HK-2 (cell line): ENCODE results near the gene TFR2.

Source experiments
- DNase-seq: peaks from one replicate; pipeline ENCODE4 v3.0.0-alpha.2; 2018; ENCODE audit not compliant: unreplicated experiment

TFR2 gene

DNA sequence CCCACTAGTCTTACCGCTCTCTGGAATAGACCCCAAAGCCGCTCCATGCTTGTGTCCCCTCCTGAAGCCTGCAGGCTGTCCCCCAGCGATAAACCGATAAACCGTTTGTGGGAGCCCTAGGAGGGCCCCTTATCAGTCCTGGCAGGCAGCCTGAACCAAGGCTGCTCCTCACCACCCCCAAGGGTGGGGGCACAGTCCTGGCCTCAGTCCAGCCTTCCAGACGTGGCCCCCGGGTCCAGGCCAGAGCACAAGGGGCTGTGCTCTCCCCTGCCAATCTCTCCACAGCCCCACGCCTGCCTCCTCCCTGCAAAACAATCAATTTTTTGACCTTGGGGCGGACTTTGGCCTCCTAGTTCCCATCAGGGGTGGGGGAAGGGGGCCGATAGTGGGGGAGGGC lies at the start of gene TFR2:
Gene TFR2, minus strand, starts transcription at position 90 of the 397 bp plus-strand sequence. Its CDS starts 43 bp downstream, at position 47.
- no peak for DNase-seq

DNA sequence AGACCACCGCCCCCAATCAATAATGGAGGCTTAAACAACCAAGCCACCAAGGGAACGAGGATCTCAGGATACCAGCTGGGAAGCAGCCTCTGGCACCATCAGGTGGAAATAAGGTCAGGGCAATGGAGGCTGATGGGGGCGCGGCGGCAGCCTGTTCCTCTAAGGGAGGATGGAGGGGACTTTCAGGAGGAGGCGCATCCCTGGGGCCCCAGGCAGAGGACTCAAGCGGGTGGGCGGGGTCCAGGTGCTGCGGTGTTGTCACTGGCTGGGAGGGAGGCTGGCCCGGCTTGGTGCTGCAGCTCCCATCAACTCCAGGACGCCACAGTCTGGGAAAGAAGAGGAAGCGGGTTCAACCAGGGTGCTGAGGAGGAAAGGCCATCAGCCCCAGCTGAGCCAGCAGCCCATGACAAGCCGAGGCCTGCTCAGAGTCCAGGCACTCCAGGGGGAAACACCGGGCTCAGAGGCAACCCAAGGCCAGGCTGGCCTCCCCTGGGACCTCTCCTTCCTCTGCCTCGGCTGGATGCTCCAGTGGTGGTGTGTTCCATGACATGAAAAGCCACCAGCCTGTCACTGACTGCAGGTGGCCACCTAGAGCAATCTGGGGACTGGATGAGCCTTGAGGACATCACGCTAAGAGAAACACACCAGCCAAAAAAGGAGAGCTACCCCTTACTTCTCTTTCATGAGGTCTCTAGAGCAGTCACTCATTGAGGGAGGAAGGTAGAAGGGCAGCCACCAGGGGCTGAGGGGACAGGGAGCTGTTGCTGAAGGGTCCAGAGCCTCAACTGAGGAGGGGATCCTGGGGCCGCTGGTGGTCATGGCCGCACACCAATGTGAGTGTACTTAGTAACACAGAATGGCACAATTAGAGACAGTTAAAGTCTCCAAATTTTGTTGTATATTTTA lies 48.1 kb upstream of the TFR2 start:
- no peak for DNase-seq

DNA sequence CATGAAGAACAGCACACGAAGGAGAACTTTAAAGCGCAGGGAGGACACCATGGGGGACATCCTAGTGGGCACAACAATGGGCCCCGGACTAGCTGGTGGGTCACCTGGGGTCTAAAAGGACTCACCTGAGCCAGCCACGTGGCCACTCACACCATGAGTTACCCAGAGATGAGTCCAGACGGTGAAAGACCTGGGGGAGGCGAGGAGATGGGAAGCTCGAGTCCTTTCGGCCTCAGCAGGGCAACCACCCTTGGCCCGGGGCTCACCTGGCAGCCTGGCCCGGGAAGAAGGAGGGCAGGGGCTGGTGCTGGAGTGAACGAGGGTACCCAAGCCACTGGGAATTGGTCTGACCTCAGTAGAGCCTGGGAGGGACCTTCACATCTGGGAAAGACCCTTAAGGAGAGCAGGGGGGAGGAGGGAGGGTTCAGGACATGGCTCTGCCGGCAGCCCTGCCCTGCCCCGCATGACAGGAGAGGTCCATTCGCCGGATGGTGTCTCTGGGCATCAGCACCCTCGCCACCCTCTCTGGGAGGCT lies 47.0 kb upstream of the TFR2 start:
- DNase-seq = no peak

DNA sequence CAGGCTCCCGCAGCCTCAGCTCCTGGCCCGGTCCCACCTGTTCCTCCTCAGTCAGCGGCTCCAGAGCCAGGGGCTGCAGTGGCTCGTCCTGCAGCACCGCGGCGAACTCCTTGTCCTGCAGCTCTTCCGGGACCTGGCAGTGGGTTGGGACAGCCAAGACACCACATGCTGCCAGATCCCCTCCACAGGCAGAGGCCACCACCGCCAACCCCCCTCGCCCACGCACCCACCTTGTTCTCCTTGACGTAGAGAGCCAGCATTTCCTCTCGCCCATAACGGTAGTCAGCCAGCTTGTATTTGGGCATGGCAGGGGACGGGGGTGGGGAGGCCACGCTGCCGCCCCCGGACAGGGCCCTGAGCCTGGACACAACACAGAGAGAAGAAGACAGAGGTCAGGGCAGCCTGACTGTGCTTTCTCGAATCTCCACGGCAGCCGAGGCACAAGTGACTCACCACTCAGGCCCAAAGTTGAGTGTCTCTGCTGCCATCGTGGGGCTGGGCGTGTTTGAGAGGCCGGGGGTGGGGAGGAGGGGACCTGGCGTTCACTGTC lies 46.5 kb upstream of the TFR2 start:
- no peak for DNase-seq

DNA sequence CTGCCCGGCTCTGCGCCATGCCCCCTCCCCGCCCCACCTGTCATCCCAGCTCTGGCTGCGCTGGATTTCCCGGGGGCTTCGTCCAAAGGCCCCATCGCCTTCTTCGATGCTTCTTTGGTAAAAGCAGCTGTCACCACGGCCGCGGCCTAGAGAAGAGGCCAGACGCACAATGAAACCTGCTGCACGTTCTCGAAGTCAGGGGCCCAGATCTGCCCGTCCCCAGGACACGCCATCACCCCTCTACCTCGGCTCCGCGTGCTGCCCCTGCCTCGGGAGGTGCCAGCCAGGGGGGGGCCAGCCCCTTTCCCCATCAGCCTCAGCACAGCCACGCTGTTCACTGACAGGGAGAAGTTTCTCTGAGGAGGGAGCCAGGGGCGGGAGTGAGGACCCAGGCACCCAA lies 45.9 kb upstream of the TFR2 start:
- no peak for DNase-seq

DNA sequence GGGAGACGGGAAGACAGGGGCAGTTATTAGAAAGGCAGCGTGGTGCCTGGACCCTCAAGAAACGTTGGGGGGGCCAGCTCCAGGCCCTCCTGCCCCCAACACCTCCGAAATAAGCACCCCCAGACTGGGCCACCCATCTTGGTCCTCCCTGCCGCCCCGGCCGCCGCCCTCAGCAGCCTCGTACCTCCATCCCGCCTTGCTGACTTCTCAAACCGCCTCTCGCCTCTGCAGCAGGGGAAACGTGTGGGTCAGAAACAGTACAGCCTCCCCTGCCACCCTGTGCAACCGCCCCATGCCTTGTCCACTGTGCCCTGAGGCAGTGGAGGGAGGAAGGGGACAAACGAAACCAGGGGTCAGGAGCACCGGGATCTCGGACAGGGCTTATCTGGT lies 45.5 kb upstream of the TFR2 start:
- no peak for DNase-seq

DNA sequence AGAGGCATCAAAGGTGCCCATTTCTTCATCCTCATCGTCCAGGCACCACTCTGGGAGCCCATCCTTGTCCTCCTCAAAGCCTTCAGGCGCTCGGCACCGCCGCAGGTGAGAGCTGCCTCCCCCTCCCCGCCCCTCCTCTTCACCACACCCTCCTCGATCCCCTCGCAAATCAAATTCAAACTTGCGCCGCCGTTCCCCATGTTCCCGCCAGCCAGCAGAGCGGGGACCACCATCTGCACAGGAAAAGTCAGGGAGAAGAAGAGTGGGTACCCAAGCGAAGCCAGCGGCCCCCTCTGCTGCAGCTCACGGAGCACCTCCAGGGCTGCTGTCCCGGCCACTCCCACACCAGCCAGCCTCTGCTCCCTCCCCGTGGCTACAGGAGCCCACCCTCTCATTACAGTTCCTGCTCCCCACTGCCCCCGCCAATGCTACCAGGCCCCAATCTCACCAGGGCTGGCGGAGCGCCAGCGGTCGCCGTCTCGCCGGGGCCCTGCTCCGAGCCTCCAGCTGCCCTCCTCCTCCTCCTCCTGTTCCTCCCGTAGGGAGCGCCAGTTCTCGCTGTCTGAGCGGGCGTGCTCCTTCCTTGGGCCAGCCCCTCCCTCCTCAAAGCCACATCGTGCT lies 45.0 kb upstream of the TFR2 start:
- no peak for DNase-seq

DNA sequence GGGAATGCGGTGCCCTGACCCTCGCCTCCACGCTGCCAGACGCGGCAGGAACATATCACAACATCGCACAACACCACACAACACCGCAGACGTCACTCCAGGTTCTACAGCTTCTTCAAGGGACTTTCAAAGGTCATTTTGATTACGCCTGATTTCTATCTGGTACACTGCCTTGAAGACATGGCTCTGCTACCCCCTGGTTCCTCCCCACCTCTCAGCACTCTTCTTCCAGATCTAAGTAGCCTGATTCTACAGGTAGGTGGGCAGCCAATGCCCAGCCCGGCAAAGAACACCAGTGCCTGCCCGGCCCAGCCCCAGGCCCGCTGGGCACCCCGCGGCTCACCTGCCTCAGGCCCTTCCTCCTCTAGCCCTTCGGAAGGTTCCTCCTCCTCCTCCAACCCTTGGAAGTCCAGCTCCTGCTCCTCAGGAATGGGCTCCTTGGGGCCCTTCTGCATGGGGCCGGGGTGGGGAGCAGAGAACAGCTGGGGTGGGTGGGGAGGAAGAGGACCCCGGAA lies 44.3 kb upstream of the TFR2 start:
- DNase-seq = no peak

DNA sequence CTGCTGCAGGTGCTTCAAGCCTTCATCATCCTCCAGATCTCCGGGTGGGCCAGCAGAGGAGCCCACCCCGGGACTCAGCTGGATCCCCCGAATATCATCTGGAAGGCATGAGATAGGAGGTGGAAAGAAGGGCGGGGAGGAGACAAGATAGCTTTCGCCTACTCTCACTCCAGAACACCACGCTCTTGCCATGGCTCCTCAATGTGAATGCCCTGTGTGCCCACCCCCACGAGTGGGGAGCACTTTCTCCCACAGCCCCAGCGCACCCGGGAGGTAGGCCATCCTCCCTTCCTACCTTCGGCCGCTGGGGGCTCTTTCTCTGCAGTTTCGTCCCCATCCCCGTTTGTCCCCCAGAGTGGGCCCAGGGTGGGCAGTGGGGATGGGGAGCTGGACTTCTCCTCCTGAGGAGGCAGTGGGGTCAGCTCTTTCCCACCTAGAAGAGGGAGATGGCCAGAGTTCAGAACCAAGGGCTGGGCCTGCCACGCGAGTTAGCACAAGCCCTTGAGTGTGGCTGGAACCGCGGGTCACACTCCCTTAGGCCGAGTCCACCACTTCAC lies 43.8 kb upstream of the TFR2 start:
- no peak for DNase-seq

DNA sequence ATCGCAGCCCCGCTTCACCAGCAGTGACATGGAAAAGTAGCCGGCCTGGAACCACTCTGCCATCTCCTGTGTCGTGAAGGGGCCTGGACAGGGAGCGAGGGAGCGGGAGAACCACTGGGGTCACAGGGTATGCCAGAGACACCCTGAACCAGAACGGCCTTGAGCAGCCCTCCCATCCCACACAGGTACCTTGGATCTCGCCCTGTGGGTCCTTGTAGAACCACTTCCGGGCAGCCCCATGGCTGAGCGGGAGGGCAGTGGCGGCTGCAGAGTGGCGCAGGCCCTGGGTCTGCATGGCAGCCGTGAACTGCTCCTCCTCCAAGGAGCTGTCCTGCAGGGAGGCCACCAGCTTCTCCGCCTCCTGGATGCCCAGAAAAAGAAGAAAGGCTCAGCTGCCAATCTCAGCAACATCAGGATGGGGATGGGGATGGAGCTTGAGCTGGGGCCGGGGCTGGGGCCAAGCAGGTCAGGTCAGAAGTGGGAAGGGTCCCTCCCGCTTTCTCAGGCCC lies 43.2 kb upstream of the TFR2 start:
- DNase-seq = no peak

DNA sequence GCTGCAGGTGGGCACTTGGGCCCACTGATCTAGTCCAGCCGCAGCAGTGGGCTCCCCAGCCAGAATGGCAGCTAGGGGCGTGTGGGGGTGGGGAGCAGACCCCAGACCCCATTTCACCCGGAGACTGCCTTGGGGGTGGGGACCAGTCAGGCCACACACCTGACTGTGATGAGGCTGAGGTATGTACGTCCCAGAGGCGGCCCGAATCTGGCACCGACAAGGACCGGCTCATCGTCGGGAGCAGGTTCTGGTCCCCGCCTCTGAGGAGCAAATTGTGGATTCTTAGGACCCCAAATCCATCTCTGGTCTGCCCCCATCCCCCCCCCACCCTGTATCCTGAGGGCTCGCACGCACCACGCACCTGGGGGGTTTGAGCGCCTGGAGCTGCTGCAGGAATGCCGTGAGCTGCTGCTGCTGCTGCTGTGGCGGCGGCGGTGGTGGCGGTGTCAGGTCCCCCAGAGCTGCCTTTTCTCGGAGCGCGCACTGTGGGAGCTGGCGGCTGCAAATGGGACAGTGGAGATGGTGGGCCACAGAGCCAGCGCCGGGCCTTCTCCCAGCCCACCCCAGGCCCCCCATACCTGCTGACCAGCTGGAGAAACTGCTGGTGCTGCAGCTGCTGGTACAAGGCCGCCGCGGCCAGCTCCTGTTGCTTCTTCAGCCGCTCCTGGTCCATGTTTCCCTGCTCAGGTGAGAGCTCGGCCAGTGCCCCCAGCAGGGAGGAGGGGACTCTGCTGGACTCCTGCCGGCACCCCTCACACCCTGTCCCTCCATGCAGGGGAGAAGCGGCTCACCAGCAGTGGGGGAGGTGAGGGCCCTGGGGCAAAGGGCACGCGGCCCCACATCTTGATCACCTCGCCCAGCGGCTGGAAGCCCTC lies 42.5 kb upstream of the TFR2 start:
- no peak for DNase-seq

DNA sequence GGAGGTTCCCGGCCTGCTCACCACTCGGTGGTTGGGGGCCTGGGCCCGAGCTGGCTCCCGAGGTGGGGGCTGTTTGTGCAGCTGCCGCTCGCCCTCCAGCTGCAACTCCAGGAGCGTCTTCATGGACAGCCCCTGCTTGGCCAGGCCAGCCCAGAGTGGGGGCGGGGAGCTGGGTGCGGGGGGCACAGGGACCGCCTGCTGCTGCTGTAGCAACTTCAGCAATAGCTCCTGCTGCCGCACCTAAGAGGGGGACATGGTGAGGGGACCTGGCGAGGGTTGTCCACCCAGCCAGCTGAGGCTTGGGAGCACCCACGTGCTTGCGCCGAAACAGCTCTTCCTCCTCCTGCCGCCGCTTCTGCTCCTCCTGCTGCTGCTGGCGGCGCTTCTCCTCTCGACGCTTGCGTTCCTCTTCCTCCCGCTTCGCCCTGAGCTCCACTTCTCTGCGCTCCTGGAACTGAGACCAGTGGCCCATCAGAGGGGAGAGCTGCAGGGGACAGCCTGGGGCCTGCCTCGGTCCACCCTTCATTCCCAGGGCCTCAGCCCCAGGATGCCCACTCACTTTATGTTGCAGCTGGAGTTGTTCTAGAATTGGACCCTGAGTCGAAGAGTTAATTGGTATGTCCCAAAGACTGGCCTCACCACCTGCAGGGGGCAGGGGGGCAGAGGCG lies 41.8 kb upstream of the TFR2 start:
- DNase-seq = no peak

DNA sequence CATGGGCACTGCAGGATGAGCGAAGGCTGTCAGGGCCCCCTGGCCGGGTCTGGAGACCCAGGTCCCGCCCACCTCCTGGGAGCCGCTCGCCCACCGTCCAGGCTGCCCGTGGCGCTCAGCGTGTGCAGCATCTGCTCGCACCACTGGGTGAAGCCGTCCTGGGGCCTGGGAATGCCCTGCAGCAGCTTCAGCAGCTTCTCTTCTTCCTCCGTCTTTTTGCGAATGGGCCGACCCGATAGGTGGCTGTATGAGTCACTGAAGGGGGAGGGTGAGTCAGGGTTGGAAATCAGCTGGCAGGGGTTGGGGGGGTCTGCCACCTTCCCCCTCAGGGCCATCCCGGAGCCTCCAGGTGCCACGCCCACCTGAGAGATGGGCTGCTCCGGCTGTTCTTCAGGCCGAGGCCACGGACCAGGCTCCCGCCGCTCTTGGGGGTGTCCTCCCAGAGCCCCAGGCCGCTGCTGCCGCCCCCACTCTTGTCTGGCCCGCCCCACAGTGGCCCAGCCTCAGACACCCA lies 40.9 kb upstream of the TFR2 start:
- DNase-seq = no peak

DNA sequence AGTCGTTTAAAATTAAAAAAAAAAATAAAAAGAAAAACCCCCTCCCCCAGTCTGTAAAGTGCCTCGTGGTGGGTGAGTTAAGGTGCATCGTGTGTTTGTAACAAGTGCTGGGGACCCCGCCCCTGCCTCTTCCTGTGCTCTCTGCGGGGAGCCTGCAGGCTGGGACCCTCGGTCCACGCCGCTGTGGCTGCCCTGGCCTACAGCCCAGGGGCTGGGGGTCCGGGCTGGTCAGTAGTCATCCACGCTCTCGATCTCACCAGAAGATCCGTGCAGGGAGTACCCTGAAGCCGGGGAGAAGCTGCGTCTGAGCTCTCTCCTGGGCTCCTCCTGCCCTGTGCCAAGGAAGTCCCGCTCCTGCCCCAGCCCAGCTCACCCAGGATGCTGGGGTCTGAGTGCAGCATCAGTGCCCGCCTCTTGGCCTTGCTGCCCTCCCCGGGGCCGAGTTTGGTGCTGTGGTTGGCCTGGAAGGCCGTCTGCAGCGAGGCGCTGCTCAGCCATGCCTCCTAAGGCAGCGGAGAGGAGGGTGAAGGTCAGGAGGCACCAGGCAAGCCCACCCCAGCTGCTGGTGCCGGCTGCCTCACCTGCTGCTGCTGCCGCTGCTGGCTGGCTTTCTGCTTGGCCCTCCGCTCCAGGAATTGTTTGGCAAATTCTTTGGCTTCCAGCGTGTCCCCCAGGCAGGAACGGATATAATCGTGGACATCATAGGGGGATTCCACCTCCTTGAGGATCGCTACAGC lies 40.3 kb upstream of the TFR2 start:
- DNase-seq = no peak

DNA sequence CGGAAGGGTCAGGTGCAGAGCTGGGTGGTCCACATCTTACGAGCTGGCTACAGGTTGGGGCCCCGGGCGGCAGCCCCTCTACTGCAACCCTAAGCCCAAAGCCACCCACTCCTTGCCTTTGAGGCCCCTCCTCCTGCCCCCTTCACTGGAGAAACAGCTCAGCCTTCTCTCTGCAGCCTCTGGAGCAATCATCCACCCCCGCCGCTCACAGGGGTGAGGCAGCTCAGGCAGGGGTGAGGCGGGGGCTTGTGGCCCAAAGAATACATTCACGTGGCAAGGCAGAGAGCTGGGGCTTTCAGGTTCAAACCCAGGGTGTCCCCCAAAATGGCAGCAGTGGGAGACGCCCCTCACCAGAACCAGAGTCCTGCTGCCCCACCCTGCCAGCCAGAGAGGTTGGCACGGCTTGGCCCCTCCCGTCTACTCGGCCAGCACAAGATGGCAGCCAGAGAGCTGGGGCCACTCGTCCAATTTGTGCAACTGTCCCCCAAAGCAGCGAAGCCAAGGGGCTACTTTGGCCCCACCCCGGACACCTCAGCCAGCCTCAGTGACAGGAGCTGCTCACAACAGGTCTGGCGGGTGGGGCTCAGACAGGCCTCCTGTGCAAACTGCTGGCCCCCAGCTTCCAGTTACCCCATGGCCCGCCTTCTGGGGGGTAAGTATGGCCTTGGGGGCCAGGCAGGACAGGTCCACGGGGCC lies 39.4 kb upstream of the TFR2 start:
- no peak for DNase-seq

DNA sequence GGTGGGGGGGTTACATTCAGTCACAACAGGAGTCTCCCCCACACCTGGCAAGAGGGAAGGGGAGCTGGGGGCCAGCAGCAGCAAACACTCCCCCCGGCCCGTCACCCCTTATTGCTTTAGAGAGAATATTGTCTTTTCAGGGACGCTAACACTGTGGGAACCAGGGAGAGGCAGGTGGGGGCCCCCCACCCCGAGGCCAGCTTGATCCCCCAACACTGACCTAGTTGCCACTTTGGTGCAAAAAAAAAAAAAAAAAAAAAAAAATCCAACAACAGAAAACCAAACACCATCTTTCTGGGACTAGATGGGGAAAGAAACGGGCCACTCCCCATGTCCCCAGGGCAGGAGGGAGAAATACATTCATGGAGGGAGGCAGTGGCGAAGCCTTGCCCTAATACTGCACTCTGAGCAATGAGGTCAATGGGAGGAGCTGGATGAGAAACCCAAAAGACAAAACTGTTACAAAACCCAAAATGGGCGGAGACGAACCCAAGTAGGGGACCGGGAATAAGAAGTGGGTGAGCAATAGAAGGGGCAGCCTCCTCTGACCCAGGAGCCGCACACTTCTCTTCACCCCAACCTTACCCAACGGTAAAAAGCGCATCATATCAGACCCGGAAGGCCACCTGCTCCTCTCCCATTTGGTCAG lies 38.7 kb upstream of the TFR2 start:
- no peak for DNase-seq

DNA sequence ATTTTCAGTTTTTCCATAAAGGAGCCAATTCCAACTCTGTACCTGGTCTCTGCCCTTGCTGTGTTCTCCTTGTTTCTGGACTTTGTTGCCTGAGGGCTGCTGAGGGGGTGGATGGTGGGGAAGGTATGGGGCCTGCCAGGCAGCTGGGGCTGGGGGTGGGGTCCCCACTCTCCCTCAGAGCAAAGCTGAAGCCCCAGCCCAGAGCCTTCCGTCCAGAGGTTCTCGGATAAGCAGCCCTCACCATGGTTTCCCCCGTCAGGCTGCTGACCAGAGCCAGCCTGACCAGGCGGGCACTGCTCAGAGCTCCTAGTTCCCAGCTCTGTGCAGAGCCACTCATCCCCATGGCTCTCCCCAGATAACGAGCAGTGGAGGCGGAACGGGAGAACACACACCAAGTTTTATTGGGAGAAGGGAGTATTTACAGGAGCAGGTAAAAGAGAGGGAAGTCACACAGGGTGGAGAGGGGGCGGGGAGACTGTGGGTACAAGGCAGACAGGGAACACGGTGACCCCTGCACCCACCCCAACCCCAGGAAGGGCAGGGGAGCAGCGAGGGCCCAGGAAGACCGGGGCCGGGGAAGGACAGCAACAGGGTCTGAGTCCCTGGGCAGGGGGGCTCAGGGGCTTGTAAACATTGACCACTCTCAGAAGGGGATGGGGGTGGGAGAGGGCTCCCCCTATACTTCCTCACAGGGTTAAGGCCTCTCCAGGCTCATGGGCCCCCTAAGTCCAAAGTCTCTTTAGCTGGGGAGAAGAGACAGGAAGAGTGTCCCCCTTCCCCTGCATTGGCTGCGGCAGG lies 38.0 kb upstream of the TFR2 start:
- no peak for DNase-seq
